HCT116 (cell line): ENCODE results near the gene MICAL3. TPM values are rescaled to one million over a fixed set of nuclear protein-coding genes. Genes with fewer than 3 reads are reported as not detected.

Source experiments
- ATAC-seq: fragments of 200-7000 bp; cut with Tn5 transposase; 2 replicates; pipeline ENCODE4 v1.9.1; 2020; ENCODE audit warnings: mild to moderate bottlenecking, moderate library complexity
- BruUV-seq: library from RNA; stranded (reverse); fragments of 400-500 nt; replicated peaks from 2 replicates; lab custom pipeline; 2021; lab: Mats Ljungman, UMichigan
- CTCF ChIA-PET: fragments of 300-600 bp; sonication (Branson Sonifier 250); formaldehyde crosslinking; loops from one replicate; lab custom pipeline; 2021; ENCODE audit warnings: antibody characterized with exemption; lab: Charles Lee
- POLR2A ChIA-PET: fragments of 300-600, 350-600 bp; sonication (Branson Sonifier 250); formaldehyde crosslinking; loops from one replicate; lab custom pipeline; 2021; ENCODE audit warnings: antibody characterized with exemption; lab: Charles Lee
- RAD21 ChIA-PET, 2 experiments: fragments of 300-600 bp; sonication (Branson Sonifier 250); formaldehyde crosslinking; loops; one replicate each; lab custom pipeline; 2023; ENCODE audit warnings: low total read pairs in 2 of 2; ENCODE audit not compliant: uncharacterized antibody in 2 of 2, unreplicated experiment in 2 of 2, low non-redundant PET in 1 of 2; lab: Charles Lee
- DNase-seq: peaks from one replicate; pipeline ENCODE4 v3.0.0-alpha.2; 2010; ENCODE audit warnings: low read depth, low spot score
- H2AFZ ChIP-seq: fragments of 200-600 bp; shearing (Covaris generic), sonication (generic); 2 replicates; pipeline ENCODE4 v1.6.1; 2017; ENCODE audit warnings: low read depth, mixed run types, mixed read lengths, antibody characterized with exemption, low read length; ENCODE audit not compliant: poor library complexity, severe bottlenecking
- H3K27ac ChIP-seq: 2 replicates; pipeline ENCODE4 v1.5.1; 2012; ENCODE audit warnings: low read depth, low read length
- H3K27me3 ChIP-seq: fragments of 200-600 bp; sonication (generic); 2 replicates; pipeline ENCODE4 v1.6.1; 2016; ENCODE audit warnings: mixed run types, low read length, mixed read lengths; ENCODE audit not compliant: insufficient read depth
- H3K36me3 ChIP-seq, 2 experiments: fragments of 200-500 bp in 1 of 2; fragments of 200-600 bp in 1 of 2; sonication (Bioruptor generic) in 1 of 2; sonication (generic) in 1 of 2; 2 replicates each; pipeline versions ENCODE4 v1.5.1 to v1.6.1; 2014 to 2016; ENCODE audit warnings: low read length in 2 of 2, inconsistent platforms in 1 of 2, mixed read lengths in 1 of 2, mixed run types in 1 of 2; ENCODE audit not compliant: insufficient read depth in 2 of 2, control insufficient read depth in 1 of 2
- H3K4me1 ChIP-seq, 2 experiments: fragments of 200-600 bp in 1 of 2; sonication (generic) in 1 of 2; 2 replicates each; pipeline versions ENCODE4 v1.5.1 to v1.6.1; 2012 to 2017; ENCODE audit warnings: low read length in 2 of 2, inconsistent platforms in 1 of 2, mild to moderate bottlenecking in 1 of 2, mixed read lengths in 1 of 2, mixed run types in 1 of 2, moderate library complexity in 1 of 2; ENCODE audit not compliant: insufficient read depth in 2 of 2, control insufficient read depth in 1 of 2
- H3K4me2 ChIP-seq: fragments of 200-600 bp; sonication (generic); 2 replicates; pipeline ENCODE4 v1.6.1; 2017; ENCODE audit warnings: mixed run types, low read length, mixed read lengths
- H3K4me3 ChIP-seq, 2 experiments: fragments of 200-600 bp in 1 of 2; sonication (generic) in 1 of 2; replicated peaks in 1 of 2; 2 replicates each; pipeline ENCODE4 v1.5.1; 2011 to 2016; ENCODE audit warnings: low read length in 2 of 2, control low read depth in 1 of 2, low read depth in 1 of 2, mild to moderate bottlenecking in 1 of 2, mixed read lengths in 1 of 2, mixed run types in 1 of 2
- H3K79me2 ChIP-seq: fragments of 200-600 bp; sonication (generic); 2 replicates; pipeline ENCODE4 v1.6.1; 2017; ENCODE audit warnings: mild to moderate bottlenecking, mixed run types, low read length, moderate library complexity, mixed read lengths; ENCODE audit not compliant: insufficient read depth
- H3K9ac ChIP-seq: fragments of 200-600 bp; sonication (generic); 2 replicates; pipeline ENCODE4 v1.6.1; 2016; ENCODE audit warnings: low read length, mixed read lengths
- H3K9me2 ChIP-seq: fragments of 200-600 bp; sonication (generic), shearing (Covaris generic); 2 replicates; pipeline ENCODE4 v1.6.1; 2017; ENCODE audit warnings: mixed run types, mild to moderate bottlenecking, moderate library complexity; ENCODE audit not compliant: insufficient read depth
- H3K9me3 ChIP-seq, 2 experiments: fragments of 200-500 bp in 1 of 2; fragments of 200-600 bp in 1 of 2; sonication (Bioruptor generic) in 1 of 2; sonication (generic) in 1 of 2; 2 replicates each; pipeline ENCODE4 v1.6.1; 2014 to 2017; ENCODE audit warnings: low read length in 2 of 2, mixed read lengths in 2 of 2, inconsistent platforms in 1 of 2, low read depth in 1 of 2, mild to moderate bottlenecking in 1 of 2, mixed run types in 1 of 2, moderate library complexity in 1 of 2; ENCODE audit not compliant: control insufficient read depth in 1 of 2, insufficient read depth in 1 of 2
- H4K20me1 ChIP-seq: fragments of 200-600 bp; sonication (generic), shearing (Covaris generic); 2 replicates; pipeline ENCODE4 v1.6.1; 2017; ENCODE audit warnings: mixed run types, mild to moderate bottlenecking, moderate library complexity; ENCODE audit not compliant: insufficient read depth
- ATF3 ChIP-seq: IDR thresholded peaks from 2 replicates; pipeline ENCODE4 v1.6.1; 2012
- CEBPB ChIP-seq: IDR thresholded peaks from 2 replicates; pipeline ENCODE4 v1.6.1; 2012; ENCODE audit warnings: low read depth
- CTCF ChIP-seq, 3 experiments: fragments of 200-600 bp in 1 of 3; sonication (generic) in 1 of 3; IDR thresholded peaks in 2 of 3; conservative IDR thresholded peaks in 1 of 3; 2 replicates each; pipeline ENCODE4 v1.5.1; 2012 to 2017; ENCODE audit warnings: low read depth in 2 of 3, low read length in 2 of 3, antibody characterized with exemption in 1 of 3, borderline replicate concordance in 1 of 3, control low read depth in 1 of 3, mild to moderate bottlenecking in 1 of 3, mixed read lengths in 1 of 3, mixed run types in 1 of 3, moderate library complexity in 1 of 3; ENCODE audit not compliant: insufficient read depth in 1 of 3
- EGR1 ChIP-seq: IDR thresholded peaks from 2 replicates; pipeline ENCODE4 v1.6.1; 2012; ENCODE audit warnings: low read depth
- ELF1 ChIP-seq: IDR thresholded peaks from 2 replicates; pipeline ENCODE4 v1.6.1; 2012; ENCODE audit warnings: low read depth, borderline replicate concordance
- EZH2phosphoT487 ChIP-seq: fragments of 200-600 bp; IDR thresholded peaks from 2 replicates; pipeline ENCODE4 v1.6.1; 2018; ENCODE audit warnings: antibody characterized with exemption, borderline replicate concordance
- FOSL1 ChIP-seq: IDR thresholded peaks from 2 replicates; pipeline ENCODE4 v1.6.1; 2012; ENCODE audit warnings: low read depth
- JUND ChIP-seq: IDR thresholded peaks from 2 replicates; pipeline ENCODE4 v1.6.1; 2012
- MAX ChIP-seq: IDR thresholded peaks from 2 replicates; pipeline ENCODE4 v1.6.1; 2012
- POLR2A ChIP-seq: IDR thresholded peaks from 2 replicates; pipeline ENCODE4 v1.7.0; 2011; ENCODE audit warnings: borderline replicate concordance; ENCODE audit not compliant: insufficient read depth, insufficient read length; ENCODE audit errors: extremely low read depth
- POLR2AphosphoS5 ChIP-seq: IDR thresholded peaks from 2 replicates; pipeline ENCODE4 v1.6.1; 2011; ENCODE audit warnings: mild to moderate bottlenecking, low read depth, low read length, moderate library complexity
- SIN3A ChIP-seq: IDR thresholded peaks from 2 replicates; pipeline ENCODE4 v1.6.1; 2012; ENCODE audit warnings: low read depth
- SRF ChIP-seq: IDR thresholded peaks from 2 replicates; pipeline ENCODE4 v1.6.1; 2012; ENCODE audit warnings: low read depth
- YY1 ChIP-seq: IDR thresholded peaks from 2 replicates; pipeline ENCODE4 v1.6.1; 2011; ENCODE audit warnings: low read length, low read depth, moderate library complexity, mild to moderate bottlenecking; ENCODE audit not compliant: insufficient replicate concordance; ENCODE audit errors: extremely low read depth
- ZBTB33 ChIP-seq: IDR thresholded peaks from 2 replicates; pipeline ENCODE4 v1.6.1; 2011; ENCODE audit warnings: mild to moderate bottlenecking, low read length, moderate library complexity; ENCODE audit not compliant: insufficient replicate concordance; ENCODE audit errors: extremely low read depth
- ZNF274 ChIP-seq: fragments of 200-500 bp; sonication (Bioruptor generic); IDR thresholded peaks from 2 replicates; pipeline ENCODE4 v1.6.1; 2014; ENCODE audit warnings: mild to moderate bottlenecking, low read depth, low read length, inconsistent platforms
- intact Hi-C: fragments of 100-400 bp; cut with micrococcal nuclease; formaldehyde crosslinking; loops from 2 replicates; pipeline ENCODE4 v1.10.0; 2022
- total RNA-seq: library from RNA; stranded (reverse); gene quantifications from one replicate; pipeline ENCODE4 v1.2.1, GENCODE V29; 2021; ENCODE audit not compliant: unreplicated experiment

The MICAL3 gene
- total RNA-seq, 1 experiment from 2014 or later: 30.8 TPM

- intact Hi-C loops: no loop called here
- POLR2A ChIA-PET: no interaction called here
- H3K27ac ChIP-seq: no peak overlapping the region
Observed at GRCh38 chr22:17777717-17778044, 246.7 kb downstream of the MICAL3 start.

More at GRCh38 chr22:17777717-17778044, 246.7 kb downstream of the MICAL3 start:
- Histone ChIP-seq H3K36me3 (no peaks in the 10 kb centered on the region), H3K4me1 (peaks cover 25 to 30% of the 10 kb centered on the region in 2 experiments), H3K79me2 (peaks cover 11% of the 10 kb centered on the region; the same call in 1 of the 2 replicates), H3K4me3 (no peak overlapping the region), H3K9me3 (no peaks in the 10 kb centered on the region)
- CTCF ChIA-PET: no interaction called here
- RAD21 ChIA-PET: no interaction called here
- DNase-seq: no peak
- no TSS peak for BruUV-seq
- TF ChIP-seq SRF (no peak), CEBPB (no peak), EZH2phosphoT487 (no peak), JUND (no peak), ATF3 (no peak), MAX (no peak), SIN3A (no peak), POLR2AphosphoS5 (no peak), CTCF (IDR thresholded peaks at IDR 0.05 in 2 of 3, conservative IDR thresholded peaks at IDR 0.05 in 1 of 3; ENCODE audit: borderline replicate concordance in 1 of 3, insufficient read depth in 1 of 3, low read depth in 2 of 3, low read length in 2 of 3) (no peak), FOSL1 (no peak), ELF1 (no peak), ZNF274 (no peak), YY1 (no peak), EGR1 (no peak), POLR2A (no peak), ZBTB33 (no peak)
- TF ChIP-seq, all 23 proteins: peak for 0
- Histone ChIP-seq H3K4me2 (no peak overlapping the region), H3K9ac (no peak overlapping the region), H2AFZ (no peak overlapping the region), H4K20me1 (no peaks in the 10 kb centered on the region), H3K27me3 (no peaks in the 10 kb centered on the region), H3K9me2 (no peaks in the 10 kb centered on the region)
- ATAC-seq: no peak
